ENCODE measurements around the gene PGA4.
"Not testable (repeated sequence)": the region's sequence is repeated elsewhere in the genome, so short reads cannot be mapped to it uniquely, and the experiment has no call there.

PGA4 gene

DNA sequence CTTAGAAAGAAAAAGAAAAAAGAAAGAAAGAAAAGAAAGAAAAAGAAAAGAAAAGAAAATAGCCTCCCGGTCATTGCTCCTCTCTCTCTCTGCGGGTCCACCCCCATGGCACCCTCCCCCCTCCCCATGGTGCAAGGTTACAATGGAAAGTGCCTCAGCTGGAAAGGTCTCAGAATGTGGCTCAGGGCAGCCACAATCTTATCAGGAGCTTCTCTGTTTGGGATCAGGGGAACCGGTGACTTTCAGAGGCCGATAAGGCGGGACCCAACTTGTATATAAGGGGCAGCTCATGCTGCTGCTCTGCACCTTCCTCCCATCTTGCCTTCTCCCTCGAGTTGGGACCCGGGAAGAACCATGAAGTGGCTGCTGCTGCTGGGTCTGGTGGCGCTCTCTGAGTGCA is at the start of gene PGA4:
PGA4 (plus strand) TSS at position 301 of the 400 bp plus-strand sequence; CDS start at position 355, 54 bp downstream.
- not testable (repeated sequence) for DNase-seq

DNA sequence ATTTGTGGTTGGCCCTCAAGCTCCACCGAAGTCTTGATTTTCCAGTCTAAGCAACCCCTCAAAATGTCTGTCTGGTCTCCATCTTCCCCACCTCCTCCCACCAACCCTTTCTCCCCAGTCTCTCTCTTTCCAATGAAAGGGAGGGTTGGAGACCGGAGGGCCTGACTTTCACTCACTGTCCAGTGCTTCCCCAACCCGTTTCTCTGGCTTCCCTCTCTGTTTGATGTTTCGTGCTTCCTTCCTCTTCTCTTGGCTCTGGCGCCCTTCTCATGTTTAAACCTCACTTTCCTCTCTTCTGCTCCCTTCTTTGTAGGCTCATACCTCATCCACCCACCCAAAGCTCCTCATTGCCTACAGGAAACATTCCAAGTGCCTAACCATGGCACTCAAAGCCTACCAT is 49.8 kb upstream of the PGA4 start:
- DNase-seq = no peak

GRCh38 chr11:61172888-61173287 is 49.3 kb upstream of the PGA4 start:
- no peak for DNase-seq

DNA sequence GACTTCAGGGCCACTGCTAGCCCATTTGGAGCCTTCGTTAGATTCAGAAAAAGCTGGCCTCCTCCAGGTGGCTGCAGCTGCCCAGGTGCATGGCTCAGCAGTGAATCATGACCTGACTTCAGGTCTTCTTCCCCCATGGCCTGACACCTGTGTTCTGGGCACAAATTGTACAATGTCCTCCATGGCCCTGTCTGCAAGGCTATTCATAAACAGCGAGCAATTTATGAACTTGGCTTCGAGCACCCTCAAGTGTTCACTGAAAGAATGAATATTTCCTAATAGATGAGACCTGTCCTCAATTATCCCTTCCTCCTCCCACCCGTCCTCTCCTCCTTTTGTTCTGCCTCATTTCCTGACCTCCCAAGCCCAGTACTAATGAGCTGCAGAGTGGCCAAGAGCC is 48.7 kb upstream of the PGA4 start:
- DNase-seq = no peak

DNA sequence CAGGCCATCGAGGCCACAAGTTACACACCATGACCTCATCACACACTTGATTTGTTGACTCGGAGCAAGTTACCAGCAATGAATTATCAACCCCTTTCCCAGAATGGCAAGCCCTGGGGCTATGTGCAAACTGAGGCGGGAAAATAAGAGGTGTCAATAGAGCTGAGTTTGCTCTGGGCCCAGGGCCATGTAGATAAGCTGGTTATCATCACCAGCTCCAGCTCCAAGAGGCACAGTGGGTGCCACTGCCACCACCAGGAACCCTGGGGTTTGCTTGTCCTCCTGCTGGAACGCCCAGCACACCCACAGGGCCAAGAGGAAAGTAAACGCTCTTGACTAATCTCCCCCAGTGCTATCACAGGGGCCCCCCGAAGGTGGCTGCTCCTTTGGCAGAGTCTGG is 47.9 kb upstream of the PGA4 start:
- DNase-seq = peak; percentile 69

DNA sequence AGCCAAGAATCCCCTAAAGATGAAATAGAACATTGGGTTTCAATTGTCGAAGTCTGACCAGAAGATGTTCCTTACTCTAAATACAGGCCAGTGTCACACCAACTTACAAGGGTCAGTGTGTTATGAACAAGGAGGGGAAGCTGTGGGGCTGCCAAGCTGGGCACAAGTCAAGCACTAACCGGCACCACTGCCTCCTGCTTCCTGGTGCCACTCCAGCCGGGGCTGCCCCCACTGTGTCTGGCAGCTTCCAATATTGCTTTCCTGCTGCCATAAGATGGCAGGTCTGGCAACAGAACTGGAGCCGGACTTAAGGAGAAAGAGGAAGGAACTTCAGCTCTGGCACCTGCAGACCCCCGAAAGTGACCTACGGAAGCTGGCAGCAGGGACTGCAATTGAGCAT is 47.2 kb upstream of the PGA4 start:
- no peak for DNase-seq

- no peak for DNase-seq
These were observed 45.7 kb upstream of the PGA4 start for GRCh38 chr11:61176446-61176845.

DNA sequence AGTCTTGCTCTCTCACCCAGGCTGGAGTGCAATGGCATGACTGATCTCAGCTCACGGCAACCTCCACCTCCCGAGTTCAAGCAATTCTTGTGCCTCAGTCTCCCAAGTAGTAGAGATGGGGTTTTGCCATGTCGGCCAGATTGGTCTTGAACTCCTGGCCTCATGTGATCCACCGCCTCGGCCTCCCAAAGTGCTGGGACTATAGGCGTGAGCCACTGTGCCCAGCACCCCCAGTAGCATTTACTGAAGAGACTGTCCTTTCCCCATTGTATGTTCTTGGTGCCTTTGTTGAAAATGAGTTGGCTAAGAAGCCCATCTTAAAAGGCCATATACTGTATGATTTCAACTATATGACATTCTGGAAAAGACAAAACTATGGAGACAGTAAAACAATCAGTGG is 41.9 kb upstream of the PGA4 start:
- DNase-seq = not testable (repeated sequence)

DNA sequence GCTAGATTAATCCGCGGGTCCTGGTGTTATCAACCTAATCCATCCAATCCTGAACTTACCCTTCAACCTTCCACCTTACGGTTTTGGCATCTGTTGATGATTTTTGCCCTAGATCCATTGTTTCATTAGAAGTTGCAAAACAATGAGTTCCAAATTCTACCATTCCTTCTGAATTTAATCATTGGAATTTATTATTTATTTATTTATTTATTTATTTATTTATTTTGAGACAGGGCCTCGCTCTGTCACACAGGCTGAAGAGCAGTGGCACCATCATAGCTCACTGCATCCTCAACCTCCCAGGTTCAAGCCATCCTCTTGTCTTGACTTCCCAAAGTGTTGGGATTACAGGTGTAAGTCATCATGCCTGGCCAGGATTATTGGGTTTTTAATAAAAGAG is 40.7 kb upstream of the PGA4 start:
- no peak for DNase-seq

- no peak for DNase-seq
These were observed 38.5 kb upstream of the PGA4 start for GRCh38 chr11:61183645-61184044.

DNA sequence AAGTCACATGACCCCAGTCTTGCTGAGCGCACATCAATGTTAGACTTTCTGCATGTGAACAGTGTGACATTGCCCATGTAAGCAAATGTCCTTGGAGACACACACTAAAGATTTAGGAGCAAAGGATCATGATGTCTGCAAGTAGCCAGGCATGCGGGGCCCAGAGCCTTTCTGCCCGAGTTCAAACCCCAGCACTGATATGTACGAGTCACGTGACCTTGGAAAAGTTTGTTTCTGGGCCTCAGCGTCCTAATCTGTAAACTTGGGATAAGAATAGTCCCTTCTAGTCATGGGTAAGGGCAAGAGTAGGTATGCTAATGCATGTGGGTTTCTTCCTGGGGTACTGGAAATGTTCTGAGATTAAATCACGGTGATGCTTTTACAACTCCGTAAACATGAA is 35.6 kb upstream of the PGA4 start:
- DNase-seq = no peak

- peak; percentile 93 for DNase-seq
These were observed 34.5 kb upstream of the PGA4 start for GRCh38 chr11:61187505-61188130.

DNA sequence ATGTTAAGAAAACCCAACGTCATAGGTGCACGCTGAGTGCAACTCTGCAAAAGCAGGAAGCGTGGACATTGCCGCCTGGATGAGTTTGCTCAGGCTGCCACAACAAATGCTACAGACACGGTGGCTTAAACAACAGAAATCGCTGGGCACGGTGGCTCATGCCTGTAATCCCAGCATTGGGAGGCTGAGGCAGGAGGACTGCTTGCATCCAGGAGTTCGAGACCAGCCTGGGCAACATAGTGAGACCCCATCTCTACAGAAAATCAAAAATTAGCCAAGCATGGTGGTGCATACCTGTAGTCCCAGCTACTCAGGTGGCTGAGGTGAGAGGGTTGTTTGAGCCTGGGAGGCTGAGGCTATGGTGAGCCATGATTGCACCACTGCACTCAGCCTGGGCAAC is 32.2 kb upstream of the PGA4 start:
- no peak for DNase-seq

GRCh38 chr11:61193596-61193995 is 28.6 kb upstream of the PGA4 start:
- DNase-seq = no peak

- DNase-seq = no peak
These were observed 27.9 kb upstream of the PGA4 start for GRCh38 chr11:61194169-61194671.

DNA sequence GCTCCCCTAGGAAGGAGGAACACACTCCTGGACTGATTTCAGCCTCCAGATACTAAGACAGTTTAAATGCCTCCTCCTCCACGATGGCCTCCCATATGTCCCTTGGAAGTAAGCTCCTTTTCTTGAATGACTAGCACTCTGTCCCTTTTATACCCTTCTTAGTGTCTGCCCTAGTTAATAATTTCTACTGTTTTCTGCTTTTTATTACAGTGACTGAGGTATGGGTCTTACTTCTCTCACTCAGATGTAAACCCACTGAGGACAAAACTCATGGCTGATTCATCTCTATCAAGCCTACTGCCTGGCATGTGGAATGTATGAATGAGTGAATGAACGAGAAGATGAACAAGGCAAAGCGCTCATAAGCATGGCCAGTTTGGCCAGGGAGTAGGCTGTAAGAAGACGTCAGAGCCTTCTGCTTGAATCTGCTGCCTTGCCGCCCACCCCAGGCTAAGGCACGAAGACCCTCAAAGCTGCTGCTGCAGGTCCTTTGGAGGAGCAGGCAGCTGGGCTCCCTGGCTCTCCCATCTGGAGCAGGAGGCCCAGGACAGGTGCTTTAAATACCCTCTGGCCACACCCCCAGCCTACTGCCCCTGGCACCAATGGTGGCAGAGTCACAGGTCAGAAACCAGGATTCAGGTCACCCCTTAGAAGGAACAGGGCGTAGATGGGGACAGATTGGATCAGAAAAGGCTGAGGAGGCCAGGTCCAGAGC is 27.0 kb upstream of the PGA4 start:
- no peak for DNase-seq

DNA sequence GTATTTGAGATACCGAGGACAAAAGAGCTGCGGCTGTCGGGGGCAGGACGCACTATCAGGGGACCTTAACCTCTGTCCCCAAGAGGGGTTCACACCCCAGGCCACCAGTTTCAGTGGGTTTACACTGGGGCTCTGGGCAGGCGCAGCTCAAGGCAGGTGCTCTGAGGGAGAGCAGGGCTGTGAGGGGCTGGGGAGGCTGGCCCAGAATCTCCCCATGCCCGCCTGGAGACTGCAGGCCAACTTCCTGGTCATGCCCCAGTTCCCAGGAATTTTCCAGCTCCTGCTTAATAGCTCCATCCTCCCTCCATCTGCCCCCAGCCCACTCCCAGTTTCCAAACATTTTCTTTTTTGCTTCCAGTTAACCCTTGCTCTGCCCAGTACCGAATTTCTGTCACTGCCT is 26.4 kb upstream of the PGA4 start:
- DNase-seq = no peak

GRCh38 chr11:61198361-61198760 is 23.8 kb upstream of the PGA4 start:
- no peak for DNase-seq

GRCh38 chr11:61198948-61199523 is 23.1 kb upstream of the PGA4 start:
- no peak for DNase-seq

GRCh38 chr11:61201476-61201875 is 20.7 kb upstream of the PGA4 start:
- no peak for DNase-seq

GRCh38 chr11:61202950-61203746 is 19.0 kb upstream of the PGA4 start, which contains the start of gene PGA3:
Gene PGA3, plus strand, starts transcription at chr11:61203515. Its CDS starts 50 bp downstream, at chr11:61203565.
- DNase-seq = not testable (repeated sequence)

- DNase-seq = not testable (repeated sequence)
These were observed 18.3 kb upstream of the PGA4 start for GRCh38 chr11:61203873-61204272.

- not testable (repeated sequence) for DNase-seq
These were observed 17.6 kb upstream of the PGA4 start for GRCh38 chr11:61204502-61205059.
